NB4 (cell line): ENCODE results near the gene KASH5.

Source experiments
- DNase-seq: peaks from one replicate; pipeline ENCODE4 v3.0.0; 2010; ENCODE audit warnings: low read depth
- H3K4me3 ChIP-seq: one replicate; pipeline ENCODE4 v1.5.1; 2011; ENCODE audit warnings: mild to moderate bottlenecking, low read depth, low read length, moderate library complexity
- CTCF ChIP-seq: IDR thresholded peaks from one replicate; pipeline ENCODE4 v1.5.1; 2012; ENCODE audit warnings: low read depth, low read length
- MYC ChIP-seq: IDR thresholded peaks from 2 replicates; pipeline ENCODE4 v1.6.1; 2011; ENCODE audit warnings: low read depth, low read length
- POLR2A ChIP-seq: IDR thresholded peaks from 2 replicates; pipeline ENCODE4 v1.6.1; 2011; ENCODE audit warnings: mild to moderate bottlenecking; ENCODE audit not compliant: insufficient read length; ENCODE audit errors: extremely low read depth
- TF ChIP-seq, protein P1 (sequence below): IDR thresholded peaks from 2 replicates; pipeline ENCODE4 v1.6.1; 2011; ENCODE audit warnings: low read depth, low read length

KASH5 gene

GRCh38 chr19:49420227-49420626 lies 32.2 kb downstream of the KASH5 start:
- no peak for DNase-seq
- no peak for TF ChIP-seq MYC
- TF ChIP-seq, protein P1, sequence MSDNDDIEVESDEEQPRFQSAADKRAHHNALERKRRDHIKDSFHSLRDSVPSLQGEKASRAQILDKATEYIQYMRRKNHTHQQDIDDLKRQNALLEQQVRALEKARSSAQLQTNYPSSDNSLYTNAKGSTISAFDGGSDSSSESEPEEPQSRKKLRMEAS: no peak
- TF ChIP-seq POLR2A: no peak
- TF ChIP-seq CTCF: no peak
- H3K4me3 ChIP-seq: no peak overlapping the region

DNA sequence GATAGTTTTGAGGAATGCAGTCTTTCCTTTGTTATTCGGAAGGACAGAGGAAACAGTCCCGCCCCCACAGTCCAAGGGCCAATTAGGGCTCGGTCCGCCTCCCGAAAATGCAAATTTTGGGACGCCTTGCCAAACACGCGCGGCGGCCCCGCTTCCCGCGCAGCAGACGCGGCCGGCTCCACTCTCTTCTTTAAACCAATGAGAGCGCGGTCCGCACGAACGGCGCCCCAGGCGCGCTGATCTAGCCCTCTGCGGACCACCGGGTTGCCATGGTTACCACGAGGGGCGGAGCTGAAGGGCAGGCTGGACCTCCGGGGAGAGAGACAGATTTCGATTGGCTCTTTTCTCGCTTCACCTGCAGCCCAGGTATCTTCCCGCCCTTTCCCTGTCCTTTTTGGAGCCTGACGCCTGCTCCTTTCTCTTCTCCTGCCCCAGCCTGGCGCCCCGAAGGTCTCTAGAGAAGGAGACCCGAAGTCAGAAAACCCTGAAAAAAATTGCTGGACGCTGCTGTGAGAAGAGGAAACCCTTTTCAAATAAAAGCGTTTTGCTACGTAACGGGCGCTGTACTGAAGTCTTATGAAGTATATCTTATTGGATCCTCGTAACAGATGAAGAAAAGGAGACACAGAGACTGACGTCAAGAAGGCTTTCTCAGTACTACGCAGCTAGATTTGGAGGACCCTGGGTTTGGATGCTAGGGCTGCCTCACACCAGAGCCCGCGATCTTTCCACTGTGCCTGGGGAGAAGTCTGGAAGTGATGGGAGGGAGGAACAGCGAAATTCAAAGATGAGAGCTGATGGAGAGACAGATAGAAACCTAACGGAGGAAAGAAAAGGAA lies 33.2 kb downstream of the KASH5 start:
- H3K4me3 ChIP-seq: no peak overlapping the region
- DNase-seq: peak; percentile 79
- no peak for TF ChIP-seq POLR2A

GRCh38 chr19:49421878-49422202 lies 33.8 kb downstream of the KASH5 start:
- no peak overlapping the region for H3K4me3 ChIP-seq

DNA sequence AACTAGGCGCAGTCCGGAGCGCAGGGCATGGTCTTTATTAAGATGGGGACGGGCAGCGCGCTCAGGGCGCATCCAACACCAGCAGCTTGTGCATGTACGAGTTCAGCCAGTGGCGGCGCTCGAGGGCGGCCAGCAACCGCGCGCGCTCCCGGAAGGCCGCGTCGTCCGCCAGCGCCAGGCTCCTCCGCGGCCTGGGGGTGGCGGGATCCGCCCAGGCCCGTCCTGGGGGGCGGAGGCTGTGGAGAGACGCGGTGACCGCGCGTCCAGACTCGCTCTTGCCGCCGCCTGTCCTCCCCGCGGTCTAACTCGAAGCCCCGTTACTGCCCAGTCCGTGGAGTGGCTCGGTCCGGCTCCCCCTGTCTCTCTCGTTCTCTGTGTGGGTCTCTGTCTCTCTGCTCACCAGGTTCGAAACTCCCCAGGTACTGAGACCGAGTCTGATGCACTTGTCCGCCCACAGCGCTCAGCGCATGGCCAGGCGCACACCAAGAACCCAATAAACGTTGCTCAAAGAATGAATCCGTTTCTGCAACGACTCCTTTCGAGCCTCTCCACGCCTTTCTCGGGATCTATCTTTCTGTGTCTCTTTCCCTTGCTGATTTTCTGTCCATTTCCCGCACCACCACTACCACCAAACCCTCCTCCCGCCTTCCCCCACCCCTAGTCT lies 34.5 kb downstream of the KASH5 start:
- DNase-seq: peak; percentile 80
- no peak overlapping the region for H3K4me3 ChIP-seq
- TF ChIP-seq CTCF (peak; percentile 53), MYC (no peak), POLR2A (no peak)
- TF ChIP-seq, protein P1: no peak

More at GRCh38 chr19:49421878-49422202, 33.8 kb downstream of the KASH5 start:
- TF ChIP-seq CTCF (no peak), MYC (no peak), POLR2A (no peak)
- TF ChIP-seq, protein P1: no peak
- no peak for DNase-seq

DNA sequence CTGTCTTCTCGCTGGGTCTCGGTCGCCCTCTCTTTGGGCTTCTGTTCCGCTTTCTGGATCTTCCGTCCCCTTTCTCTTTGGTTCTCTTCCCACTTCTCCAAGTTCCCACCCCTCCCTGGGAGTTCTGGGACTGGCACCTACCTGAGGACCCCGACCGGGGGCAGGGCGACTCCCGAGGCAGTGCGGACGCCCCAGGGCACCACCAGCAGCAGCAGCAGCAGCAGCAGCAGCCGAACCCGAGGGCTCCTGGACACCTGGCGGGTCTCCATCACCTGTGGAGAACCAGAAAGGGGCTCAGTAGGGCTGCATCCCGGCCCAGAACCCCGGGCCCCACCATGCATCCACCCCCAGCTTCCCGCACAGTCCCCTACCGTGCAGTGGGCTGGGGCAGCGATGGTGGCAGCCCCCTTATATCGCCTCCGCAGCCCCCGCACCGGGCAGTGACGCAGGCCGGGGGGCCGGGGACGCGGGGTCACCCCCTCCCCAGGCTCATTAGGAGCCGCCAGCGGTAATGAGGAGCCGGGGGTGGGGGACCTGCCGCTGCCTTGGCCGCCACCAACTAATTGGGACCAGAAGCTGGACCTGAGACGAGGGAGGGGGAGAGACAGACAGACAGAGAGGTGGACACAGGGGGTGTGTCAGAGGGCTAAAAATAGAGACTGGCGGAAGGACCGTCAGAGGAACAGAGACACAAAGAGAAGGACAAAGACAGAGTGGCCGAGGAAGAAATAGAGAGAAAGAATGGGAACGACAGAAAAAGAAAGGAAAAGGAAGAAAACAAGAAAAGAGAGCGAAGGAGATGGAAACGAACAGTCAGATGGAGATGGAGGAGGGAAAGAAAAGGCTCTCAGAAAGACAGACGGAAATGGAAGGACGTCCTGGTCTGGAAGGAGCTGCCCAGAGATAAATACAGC lies 35.3 kb downstream of the KASH5 start, which contains the start of gene PTH2:
PTH2 (minus strand) TSS at position 371 of the 914 bp plus-strand sequence; CDS start at position 269, 102 bp downstream.
- no peak for DNase-seq
- H3K4me3 ChIP-seq: no peak within 1 kb of the TSS
- TF ChIP-seq MYC (no peak), POLR2A (no peak), CTCF (no peak)
- TF ChIP-seq, protein P1: no peak

- no peak for DNase-seq
- H3K4me3 ChIP-seq: no peak overlapping the region
- TF ChIP-seq, protein P1: no peak
- no peak for TF ChIP-seq MYC
- no peak for TF ChIP-seq POLR2A
- no peak for TF ChIP-seq CTCF
Measured at GRCh38 chr19:49423985-49424303, 35.9 kb downstream of the KASH5 start.
